ENCODE results near the gene RPA3. TPM values are rescaled to one million over a fixed set of nuclear protein-coding genes. Genes with fewer than 3 reads are reported as not detected.

The RPA3 gene
- total RNA-seq, 1 donor from 2014 or later, result 10.9 TPM

- DNase-seq (ENCODE audit: extremely low read depth, low read depth, low spot score), result no peak
Measured at GRCh38 chr7:7614018-7614741, 104.2 kb downstream of the RPA3 start.

GRCh38 chr7:7613210-7613609 lies 105.2 kb downstream of the RPA3 start:
- no peak for DNase-seq (ENCODE audit: extremely low read depth, low read depth, low spot score)

GRCh38 chr7:7612519-7612918 lies 105.9 kb downstream of the RPA3 start:
- no peak for DNase-seq (ENCODE audit: extremely low read depth, low read depth, low spot score)

GRCh38 chr7:7609330-7609729 lies 109.1 kb downstream of the RPA3 start:
- no peak for DNase-seq (ENCODE audit: extremely low read depth, low read depth, low spot score)

- no peak for DNase-seq (ENCODE audit: extremely low read depth, low read depth, low spot score)
Measured at GRCh38 chr7:7607010-7607409, 111.4 kb downstream of the RPA3 start.

- no peak for DNase-seq (ENCODE audit: extremely low read depth, low read depth, low spot score)
Measured at GRCh38 chr7:7596176-7596575, 122.2 kb downstream of the RPA3 start.

GRCh38 chr7:7595451-7595850 lies 123.0 kb downstream of the RPA3 start:
- DNase-seq (ENCODE audit: extremely low read depth, low read depth, low spot score), result no peak

Other genes starting within 250 kb of the RPA3 start
- not detected in 2 replicates for gene COL28A1, start 182.7 kb downstream of the RPA3 start, total RNA-seq
- gene MIOS, start 151.7 kb downstream of the RPA3 start, total RNA-seq, result 15.2 and 21.0 TPM in 2 replicates
- gene UMAD1, start 77.9 kb downstream of the RPA3 start, total RNA-seq, result 5.4 and 9.9 TPM in 2 replicates